ENCODE data around the gene TMEM183A.
"Not testable (repeated sequence)": the region's sequence is repeated elsewhere in the genome, so short reads cannot be mapped to it uniquely, and the experiment has no call there.

The TMEM183A gene

DNA sequence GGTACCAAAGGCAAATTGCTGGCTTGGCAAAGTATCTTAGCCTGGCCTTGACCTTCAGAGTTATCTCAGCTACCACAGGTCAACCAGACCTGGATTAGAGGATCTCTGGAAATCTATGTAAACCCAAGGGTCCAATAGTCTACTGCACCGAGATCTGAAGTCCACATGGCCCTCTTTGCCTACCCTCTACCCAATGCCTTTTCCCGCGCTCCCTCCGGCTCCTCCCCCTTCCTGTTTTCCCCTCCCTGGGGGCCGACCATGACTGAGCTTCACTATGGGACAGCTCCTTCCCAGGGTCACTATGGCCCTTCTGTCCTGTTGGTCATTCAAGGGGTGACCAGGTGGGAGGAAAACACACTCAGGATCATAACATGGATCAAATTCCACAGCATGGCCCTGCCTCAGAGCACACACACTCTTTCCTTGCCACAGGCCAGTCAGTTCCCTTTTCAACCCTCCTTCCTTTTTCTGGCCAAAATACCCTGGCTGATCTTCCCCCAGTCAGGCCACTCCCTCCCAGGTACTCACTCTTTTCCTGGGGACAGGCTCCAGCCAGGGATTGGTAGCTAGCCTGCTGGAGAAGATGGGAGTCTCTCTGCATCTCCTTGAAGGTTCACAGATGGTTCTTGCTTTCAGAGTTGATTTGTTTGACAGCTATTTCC, 19.1 kb upstream of the TMEM183A start:
- no peak for DNase-seq

DNA sequence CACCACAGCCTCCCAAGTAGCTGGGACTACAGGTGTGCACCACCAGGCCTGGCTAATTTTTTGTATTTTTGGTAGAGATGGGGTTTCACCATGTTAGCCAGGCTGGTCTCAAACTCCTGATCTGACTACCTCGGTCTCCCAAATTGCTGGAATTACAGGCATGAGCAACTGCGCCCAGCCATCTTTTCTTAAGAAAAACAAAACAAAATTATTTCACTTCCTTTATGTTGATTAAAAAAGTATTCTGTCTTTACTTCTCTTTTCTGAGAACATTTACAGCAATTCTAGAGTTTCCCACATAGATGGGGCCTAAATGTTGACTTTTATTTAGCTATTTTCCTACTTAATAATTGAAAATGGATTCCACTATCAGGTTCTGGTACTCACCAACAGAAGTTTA, 17.3 kb upstream of the TMEM183A start:
- no peak for DNase-seq

DNA sequence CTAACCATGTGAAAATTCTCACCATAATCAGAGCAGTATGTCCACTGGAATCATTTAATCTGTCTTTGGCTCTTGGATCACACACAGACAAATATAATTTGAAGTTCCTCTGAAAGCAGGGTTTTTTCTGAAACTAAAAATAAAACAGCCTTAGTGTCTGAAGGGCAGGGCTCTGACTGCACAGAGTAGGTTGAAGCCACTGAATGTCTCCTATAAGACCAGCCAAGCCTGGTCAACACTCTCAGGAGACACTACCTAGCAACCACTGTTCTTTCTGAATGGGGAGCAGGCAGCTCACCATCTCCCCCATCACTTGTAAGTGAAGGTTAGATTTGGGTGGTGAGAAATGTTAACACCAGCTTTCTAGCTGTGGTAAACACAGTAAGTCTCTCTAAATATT, 16.1 kb upstream of the TMEM183A start:
- DNase-seq: no peak

DNA sequence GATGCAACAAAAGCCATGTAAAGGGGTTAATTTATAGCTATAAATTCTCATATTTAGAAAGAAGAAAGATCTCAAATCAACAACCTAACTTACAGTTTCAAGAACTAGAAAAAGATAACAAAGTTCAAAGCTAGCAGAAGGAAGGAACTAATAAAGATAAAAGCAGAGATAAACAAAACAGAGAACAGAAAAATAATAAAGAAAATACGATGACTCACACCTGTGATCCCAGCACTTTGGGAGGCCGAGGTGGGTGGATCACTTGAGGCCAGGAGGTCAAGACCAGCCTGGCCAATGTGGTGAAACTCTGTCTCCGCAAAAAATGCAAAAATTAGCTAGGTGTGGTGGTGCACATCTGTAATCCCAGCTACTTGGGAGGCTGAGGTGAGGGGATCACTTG, 12.4 kb upstream of the TMEM183A start:
- no peak for DNase-seq

DNA sequence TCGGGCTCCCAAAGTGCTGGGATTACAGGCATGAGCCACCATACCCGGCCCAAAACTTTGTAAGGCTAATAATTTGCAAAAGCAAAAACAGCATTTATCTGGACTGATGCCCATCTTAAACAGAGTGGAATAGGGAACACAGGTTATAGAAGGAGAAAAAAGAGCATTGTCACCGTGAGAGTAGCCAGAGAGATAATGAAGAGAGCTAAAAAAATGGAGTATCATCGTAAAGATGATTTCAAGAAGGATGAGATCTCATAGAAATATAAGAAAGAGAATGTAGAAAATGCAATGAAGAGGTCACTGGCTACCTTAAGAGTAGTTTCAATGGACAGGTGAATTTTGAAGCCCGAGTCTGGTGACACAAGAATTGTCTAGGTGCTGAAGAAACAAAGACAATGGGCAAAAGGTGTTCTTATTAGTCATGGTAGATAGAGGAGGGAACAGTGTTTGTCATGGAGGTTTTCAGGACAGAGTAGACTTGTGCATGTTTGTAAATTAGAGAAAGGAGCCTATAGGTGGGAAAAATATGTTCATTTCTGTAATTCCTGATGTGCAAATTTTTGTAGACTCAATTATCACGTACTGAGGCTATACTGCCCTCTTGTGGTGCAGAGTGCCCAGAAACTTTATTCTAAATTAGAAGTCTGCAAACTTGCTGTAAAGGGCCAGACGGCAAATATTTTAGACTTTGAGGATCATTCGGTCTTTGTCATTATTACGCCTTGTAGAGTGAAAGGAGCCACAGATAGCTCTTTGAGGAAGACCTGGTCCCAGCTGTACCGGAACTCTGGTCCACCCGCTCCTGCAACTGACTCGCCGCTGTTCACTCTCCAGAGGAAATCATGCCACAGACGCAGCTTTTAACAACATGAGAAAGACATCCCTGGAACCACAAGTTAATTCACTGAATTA, 8.1 kb upstream of the TMEM183A start:
- DNase-seq: peak; percentile 60 to 74

DNA sequence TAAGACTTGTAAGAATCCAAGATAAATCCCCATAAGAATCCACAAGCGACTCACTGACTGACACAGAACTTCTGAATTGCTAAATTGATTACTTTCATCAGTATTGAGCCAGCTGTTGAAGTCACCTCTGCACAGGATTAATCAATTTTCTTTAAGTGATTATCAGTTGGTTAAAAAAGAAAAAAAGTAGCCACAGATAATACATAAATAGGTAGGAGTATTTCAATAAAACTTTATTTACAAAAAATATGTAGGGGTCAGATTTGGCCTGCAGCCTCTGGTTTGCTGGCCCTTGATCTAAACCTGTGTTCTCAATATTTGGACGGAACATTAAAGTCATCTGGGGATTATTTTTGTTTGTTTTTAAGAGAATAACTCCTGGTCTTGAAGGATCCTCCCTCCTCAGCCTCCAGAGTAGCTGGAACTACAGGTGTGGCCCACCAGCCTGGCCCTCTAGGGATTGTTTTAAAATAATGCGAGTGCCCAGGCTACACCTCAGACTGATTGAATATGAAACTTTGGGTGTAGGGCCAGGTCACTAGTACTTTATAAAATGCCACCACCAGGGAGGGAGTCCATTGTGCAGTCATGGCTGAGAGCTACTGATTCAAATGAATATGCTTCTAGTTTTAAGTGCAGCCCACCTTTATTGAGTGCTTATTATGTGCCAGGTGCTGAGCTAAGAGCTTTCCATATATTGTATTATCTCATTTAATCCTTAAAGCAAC, 6.8 kb upstream of the TMEM183A start:
- no peak for DNase-seq

DNA sequence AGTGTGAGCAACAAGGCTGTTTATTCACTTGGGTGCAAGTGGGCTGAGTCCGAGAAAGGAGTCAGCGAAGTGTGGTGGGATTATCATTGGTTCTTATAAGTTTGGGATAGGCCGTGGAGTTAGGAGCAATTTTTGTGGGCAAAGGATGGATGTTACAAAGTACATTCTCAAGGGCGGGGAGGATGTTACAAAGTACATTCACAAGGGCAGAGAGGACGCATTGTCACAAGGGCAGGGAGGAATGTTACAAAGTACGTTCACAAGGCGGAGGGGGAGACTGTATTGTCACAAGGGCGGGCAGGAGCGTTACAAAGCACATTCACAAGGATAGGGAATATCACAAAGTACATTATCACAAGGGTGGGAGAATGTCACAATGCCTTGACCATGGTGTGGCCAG, 5.2 kb upstream of the TMEM183A start:
- no peak for DNase-seq

DNA sequence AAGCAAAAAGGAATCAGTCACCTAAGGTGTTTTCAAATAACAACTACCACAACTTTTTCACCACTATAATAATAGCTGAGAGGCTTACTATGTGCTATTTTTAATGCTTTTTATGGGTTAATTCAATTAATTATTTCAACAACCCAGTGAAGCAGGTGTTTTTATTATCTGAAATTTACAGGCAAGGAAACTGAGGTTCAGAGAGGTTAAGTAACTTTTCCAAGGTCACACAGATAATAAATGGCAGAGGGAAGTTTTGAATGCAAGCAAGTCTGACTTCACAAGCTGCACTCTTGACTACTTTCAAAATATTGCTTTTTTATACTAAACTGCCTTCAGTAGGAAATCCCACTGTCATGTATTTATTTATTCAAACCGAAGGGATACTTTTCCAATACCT, 4.2 kb upstream of the TMEM183A start:
- DNase-seq: no peak

DNA sequence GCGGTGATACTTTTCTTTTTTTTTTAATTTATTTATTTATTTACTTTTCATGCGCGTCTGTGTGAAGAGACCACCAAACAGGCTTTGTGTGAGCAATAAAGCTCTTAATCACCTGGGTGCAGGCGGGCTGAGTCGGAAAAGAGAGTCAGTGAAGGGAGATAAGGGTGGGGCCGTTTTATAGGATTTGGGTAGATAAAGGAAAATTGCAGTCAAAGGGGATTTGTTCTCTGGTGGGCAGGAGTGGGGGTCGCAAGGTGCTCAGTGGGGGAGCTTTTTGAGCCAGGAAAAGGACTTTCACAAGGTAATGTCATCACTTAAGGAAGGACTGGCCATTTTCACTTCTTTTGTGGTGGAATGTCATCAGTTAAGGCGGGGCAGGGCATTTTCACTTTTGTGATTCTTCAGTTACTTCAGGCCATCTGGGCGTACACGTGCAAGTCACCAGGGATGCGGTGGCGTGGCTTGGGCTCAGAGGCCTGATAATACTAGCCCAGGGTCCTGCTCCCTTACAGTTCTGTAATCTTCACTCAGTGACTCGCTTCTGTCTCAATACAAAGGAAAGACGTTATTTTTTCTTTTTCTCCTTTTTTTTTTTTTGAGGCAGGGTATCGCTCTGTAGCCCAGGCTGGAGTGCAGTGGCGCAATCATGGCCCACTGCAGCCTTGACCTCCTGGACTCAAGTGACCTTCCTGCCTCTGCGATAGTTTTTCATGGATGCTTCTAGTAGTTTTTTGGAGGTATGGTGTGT, 1.6 kb upstream of the TMEM183A start:
- DNase-seq: not testable (repeated sequence)

DNA sequence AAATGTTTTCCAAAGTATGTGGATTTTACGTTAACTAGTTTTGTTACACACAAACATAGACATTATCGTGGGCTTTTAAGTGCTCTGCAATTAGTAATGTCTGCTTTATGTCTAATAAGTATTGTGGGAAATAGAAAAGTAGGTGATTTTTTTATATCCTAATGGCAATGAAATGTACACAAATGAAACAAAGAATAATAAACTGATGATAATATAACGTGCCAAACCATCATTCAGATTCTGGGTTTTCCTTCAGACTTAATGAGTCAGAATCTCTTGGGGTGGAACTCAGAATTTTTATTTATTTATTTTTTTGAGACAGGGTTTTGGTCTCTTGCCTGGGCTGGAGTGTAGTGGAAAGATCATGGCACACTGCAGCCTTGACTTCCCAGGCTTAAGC, 2.0 kb downstream of the TMEM183A start:
- no peak for DNase-seq

DNA sequence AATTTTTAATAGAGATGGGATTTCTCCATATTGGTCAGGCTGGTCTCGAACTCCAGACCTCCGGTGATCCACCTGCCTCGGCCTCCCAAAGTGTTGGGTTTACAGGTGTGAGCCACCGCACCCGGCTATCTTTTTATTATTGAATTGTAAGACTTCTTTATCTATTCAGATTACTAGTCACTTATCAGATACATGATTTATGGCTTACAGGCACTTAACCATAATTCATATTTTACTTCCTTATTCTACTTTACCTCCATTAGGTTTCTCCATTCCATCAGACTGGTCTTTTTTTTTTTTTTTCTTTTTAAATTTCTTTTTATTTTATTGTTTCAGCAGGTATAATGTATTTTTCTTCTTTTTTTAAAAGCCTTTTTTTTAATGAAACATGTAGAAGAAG, 4.4 kb downstream of the TMEM183A start:
- no peak for DNase-seq

DNA sequence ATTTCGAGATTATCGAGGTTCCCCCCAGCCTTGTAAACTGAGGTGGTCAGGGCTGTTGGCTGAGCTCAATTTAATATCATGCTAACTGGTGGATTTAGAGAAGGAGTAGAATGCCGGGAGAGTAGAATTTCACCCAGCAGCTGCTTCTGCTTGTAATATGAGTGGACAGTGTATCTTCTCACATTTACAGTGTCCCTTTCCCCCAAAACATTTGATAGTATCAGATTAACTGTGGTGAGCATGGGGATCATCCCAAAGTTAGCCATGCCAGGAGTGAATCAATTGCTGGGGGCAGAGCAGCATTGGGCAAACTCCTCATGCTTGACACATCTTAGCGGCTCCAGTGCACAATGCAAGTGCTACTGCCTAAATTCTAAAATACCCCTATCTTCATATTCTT, 9.9 kb downstream of the TMEM183A start:
- no peak for DNase-seq

DNA sequence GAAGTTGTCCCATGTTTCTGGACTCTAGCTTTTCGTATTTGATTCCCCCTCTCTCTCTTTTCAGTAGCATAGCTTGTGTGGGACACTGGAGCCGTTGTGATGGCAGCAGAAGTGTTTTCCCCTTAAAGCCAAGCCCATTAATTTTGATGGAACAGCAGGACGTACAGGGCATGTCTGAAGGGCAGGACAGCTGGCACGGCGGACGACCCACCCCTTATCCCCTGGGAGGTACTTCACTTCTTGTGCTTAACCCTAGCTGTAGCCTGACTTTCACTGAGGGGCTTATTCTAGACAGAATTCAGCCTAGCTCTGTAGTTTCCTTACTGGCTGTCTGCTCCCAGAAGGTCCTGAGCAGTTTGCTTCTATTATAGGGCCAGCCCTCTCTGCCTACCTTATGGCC, 10.5 kb downstream of the TMEM183A start:
- DNase-seq: no peak

DNA sequence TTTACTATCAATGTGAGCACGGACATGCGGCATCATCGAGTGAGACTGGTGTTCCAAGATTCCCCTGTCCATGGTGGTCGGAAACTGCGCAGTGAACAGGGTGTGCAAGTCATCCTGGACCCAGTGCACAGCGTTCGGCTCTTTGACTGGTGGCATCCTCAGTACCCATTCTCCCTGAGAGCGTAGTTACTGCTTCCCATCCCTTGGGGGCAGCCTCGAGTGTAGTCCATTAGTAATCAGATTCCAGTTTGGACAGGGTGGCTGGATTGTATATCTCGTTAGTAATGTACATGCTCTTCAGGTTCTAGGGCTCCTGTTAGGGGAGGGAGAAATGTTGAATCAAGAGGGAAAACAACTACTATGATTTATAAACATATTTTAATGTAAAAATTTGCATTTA, 15.7 kb downstream of the TMEM183A start:
- DNase-seq: not testable (repeated sequence)

DNA sequence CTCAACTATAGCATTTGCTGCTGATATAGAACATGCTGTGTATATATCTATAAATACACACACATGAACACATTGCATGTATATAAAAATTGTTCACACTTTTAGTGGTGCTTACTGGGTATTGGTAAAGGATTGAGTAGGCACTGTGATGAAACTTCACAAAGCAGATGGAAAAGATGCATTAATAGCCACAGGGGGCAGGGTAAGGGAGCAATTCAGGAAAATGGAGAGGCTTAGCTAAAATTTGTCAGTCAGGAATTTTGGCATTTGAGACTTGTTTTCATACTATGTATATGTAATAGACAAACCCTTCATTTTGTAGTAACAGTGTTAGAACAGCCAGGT, 18.5 kb downstream of the TMEM183A start:
- no peak for DNase-seq

DNA sequence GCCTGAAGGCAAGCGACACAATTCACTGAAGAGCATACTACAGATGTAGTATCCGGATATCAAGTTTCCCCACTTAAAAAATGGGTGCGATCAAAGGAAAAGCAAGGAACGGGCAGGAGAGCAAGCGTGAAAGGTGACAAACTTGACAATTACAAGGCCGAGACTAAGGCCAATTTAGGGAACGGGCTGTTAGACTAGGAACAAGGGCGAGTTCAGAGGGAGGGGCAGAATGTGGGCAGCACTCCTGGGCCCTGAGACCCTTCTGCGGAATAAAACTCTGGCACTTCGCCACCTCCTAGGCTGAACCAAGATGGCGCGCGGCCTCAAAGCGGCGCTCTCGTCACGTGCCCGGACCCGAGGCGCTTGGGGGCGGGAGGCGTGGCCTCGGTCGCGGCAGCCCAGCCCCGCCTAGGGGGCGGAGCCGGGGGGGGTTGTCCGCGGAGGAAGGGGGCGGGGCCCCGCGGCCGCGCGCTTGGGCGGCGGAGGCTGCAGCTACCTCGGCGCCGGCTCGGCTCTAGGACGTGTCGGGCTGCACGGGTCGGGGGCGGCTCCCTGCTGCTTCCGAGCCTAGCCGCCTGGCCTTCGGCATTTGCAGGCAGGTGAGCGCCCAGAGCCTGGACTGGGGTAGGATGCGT, 19.0 kb downstream of the TMEM183A start, which contains the start of gene PPFIA4:
Gene PPFIA4, plus strand, starts transcription at position 461 of the 635 bp plus-strand sequence. CDS start 12,518 bp downstream, outside the sequence.
- peak; percentile 92 for DNase-seq

DNA sequence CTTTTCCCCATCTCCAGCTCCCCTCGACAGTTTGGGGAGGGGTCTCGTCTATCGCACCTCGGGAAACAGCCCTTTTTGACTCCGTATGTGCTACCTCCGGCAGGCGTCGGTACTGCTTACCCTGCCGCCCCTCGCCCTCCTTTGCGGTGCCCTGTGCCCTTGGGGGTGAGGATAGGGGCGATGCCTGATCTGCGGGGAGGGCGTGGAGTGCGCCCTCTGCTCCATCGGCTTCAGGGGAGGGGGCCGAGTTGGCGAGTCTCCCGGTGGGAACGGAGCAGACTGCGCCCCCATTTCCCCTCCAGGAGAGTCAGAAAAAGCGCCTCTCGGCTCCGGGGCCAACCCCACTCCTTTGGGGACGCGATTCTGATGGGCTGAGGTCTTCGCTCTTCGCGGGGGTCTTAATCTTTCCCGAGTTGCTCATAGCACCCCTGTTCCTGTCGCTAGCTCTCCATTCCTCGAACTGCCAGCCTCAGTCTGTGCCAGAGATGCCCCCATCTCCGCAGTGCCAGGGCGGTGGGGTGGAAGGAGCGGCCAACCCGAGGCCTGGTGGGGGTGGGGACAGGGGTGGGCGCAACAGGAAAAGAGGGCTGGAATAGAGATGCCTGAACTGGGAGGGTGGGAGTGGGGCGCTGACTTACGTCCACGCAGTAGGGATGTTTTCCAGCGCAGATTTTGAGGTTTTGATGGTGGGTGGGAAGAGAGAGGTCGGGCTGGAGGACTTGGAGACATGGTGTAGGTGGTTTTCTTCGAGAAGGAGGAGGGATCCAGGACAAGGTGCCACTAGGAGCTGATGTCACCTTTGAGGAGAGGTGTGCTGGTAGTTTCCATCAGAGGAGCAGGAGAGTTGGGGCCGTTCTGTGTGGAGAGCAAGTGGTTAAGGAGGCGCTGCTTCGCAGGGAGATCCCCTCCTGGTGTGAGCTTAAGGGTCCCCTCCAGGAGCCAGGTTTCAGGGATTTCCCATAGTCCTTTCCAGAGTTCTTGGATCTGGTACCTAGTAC, 19.8 kb downstream of the TMEM183A start:
- no peak for DNase-seq

DNA sequence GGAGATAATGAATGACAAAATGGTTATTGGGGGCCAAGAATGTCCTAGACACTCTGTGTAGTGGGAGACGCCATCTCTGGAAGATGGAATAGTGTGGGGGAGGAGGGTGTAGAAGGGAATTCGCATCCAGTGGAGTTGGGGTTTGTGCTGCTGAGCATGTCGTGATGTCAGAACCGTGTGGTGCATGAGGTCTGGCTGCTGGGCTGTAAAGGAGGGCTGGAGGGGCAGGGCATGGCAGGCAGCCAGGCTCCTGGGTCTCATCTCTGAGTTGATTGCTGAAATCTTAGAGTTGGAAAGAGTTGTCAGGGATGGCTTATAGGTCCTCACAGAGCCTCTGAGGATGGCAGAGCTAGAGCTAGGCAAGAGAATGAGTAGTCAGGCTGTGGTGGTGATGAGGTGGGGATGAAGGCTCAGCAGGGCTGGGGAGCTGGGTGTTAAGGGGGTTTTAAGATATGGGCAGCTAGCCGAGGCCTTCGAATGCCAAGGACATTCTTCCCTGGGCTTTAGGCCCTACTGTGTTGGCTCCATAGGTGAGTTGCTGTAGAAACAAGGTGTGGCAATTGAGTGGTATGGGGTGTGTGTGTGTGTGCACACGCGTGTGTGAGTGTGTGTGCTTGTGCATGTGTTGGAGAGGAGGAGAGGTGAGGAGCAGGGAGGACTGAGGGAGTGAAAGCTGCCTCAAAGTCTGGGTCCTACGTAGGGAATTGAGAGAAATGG, 21.1 kb downstream of the TMEM183A start:
- no peak for DNase-seq

DNA sequence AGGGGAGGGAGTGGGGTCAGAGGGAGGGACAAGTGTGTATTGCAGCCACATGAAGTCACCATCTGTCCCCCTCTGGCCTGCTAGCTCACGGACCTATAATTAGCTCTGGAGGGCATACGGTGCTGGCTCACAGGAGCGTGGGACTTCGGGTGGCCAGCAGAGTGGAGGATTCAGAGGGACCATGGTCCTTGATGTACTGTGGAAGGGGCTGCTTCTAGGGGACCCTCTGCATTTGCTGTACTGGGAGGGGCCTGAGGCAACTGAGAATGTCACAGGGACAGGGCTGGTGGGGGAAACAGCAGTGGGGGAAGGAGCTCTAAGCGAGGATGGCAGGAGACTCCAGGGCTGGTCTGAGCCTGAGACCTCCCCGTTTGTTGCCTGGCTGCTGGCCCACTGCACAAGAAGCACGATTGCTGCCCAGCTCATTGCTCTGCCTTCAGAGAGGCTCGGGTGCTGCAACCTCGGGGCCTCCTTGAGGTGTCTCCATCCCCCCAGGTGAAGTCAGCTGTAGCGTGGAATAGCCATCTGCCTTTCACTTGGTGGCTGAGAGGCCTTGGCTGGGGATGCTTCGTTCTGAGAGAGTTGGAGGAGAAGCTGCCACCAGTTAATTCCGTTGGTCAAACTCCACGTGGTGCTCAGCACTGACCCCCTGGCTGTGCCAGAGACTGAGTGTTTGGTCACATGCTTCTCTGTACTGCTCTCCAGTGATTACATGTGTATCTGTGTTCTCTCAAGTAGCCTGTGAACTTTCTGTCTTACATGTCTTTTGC, 21.8 kb downstream of the TMEM183A start:
- no peak for DNase-seq

DNA sequence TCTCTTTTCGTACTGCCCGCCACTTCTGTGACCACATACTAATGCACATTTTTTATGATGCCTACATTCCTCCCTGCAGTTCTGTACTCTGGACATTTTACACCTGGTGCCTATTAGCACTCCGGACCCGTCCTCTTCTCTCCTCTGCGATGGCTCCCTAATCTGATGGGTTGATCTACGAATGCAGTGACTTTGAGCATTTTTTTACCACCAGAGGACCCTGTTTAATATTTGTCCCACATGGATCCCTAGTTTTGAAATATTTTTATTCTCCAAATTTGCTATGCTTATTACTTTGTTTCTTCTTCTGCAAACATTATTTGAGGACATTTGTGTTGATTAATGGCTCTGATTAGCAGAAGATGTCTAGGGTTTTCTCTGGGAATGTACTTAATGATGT, 24.3 kb downstream of the TMEM183A start:
- DNase-seq: no peak

Data from NCI-H2081 (cell line).